Liver (tissue), 9 donors: Measurements from ENCODE around the gene AFAP1L2. TPM values are rescaled to one million over a fixed set of nuclear protein-coding genes. Genes with fewer than 3 reads are reported as not detected.

Experiments
- DNase-seq: peaks from one replicate; pipeline ENCODE4 v3.0.0-alpha.2; 2017; ENCODE audit warnings: low spot score
- H3K27ac ChIP-seq, 2 donors: one replicate each; pipeline ENCODE4 v1.7.0; 2013; ENCODE audit warnings: inconsistent platforms in 2 of 2, low read length in 2 of 2, control low read depth in 1 of 2, low read depth in 1 of 2, mild to moderate bottlenecking in 1 of 2
- H3K27me3 ChIP-seq, 4 donors: one replicate each; pipeline versions ENCODE4 v1.6.1 to v1.7.0; 2013; ENCODE audit warnings: low read length in 3 of 4, inconsistent platforms in 1 of 4, mild to moderate bottlenecking in 1 of 4, moderate library complexity in 1 of 4; ENCODE audit not compliant: control insufficient read depth in 4 of 4, insufficient read depth in 4 of 4
- H3K36me3 ChIP-seq, 4 donors: one replicate each; pipeline versions ENCODE4 v1.6.1 to v1.7.0; 2013; ENCODE audit warnings: low read length in 3 of 4, mild to moderate bottlenecking in 3 of 4, low read depth in 1 of 4, moderate library complexity in 1 of 4; ENCODE audit not compliant: control insufficient read depth in 4 of 4, insufficient read depth in 3 of 4
- H3K4me1 ChIP-seq, 4 donors: one replicate each; pipeline versions ENCODE4 v1.6.1 to v1.7.0; 2013; ENCODE audit warnings: low read length in 3 of 4, mild to moderate bottlenecking in 3 of 4, moderate library complexity in 1 of 4; ENCODE audit not compliant: control insufficient read depth in 4 of 4, insufficient read depth in 4 of 4
- H3K4me3 ChIP-seq, 3 donors: one replicate each; pipeline versions ENCODE4 v1.6.1 to v1.7.0; 2013; ENCODE audit warnings: low read length in 3 of 3, control low read depth in 1 of 3, low read depth in 1 of 3, mild to moderate bottlenecking in 1 of 3
- H3K9ac ChIP-seq, 2 donors: one replicate each; pipeline ENCODE4 v1.7.0; 2013; ENCODE audit warnings: low read length in 2 of 2, mild to moderate bottlenecking in 2 of 2, moderate library complexity in 2 of 2, control low read depth in 1 of 2, low read depth in 1 of 2
- H3K9me3 ChIP-seq, 4 donors: one replicate each; pipeline versions ENCODE4 v1.6.1 to v1.7.0; 2013; ENCODE audit warnings: low read length in 3 of 4; ENCODE audit not compliant: control insufficient read depth in 4 of 4
- FOXA2 ChIP-seq: IDR thresholded peaks from 2 replicates; pipeline ENCODE4 v1.6.1; 2016; ENCODE audit warnings: antibody characterized with exemption
- GABPA ChIP-seq, 2 donors: IDR thresholded peaks in 1 of 2; conservative IDR thresholded peaks in 1 of 2; 2 replicates each; pipeline ENCODE4 v1.6.1; 2016; ENCODE audit warnings: antibody characterized with exemption in 2 of 2, mild to moderate bottlenecking in 1 of 2, moderate library complexity in 1 of 2
- HNF4A ChIP-seq, 2 donors: conservative IDR thresholded peaks; 2 replicates each; pipeline ENCODE4 v1.6.1; 2016; ENCODE audit warnings: antibody characterized with exemption in 2 of 2, mild to moderate bottlenecking in 2 of 2
- HNF4G ChIP-seq: IDR thresholded peaks from 2 replicates; pipeline ENCODE4 v1.6.1; 2016; ENCODE audit warnings: antibody characterized with exemption
- JUND ChIP-seq, 2 donors: IDR thresholded peaks; 2 replicates each; pipeline ENCODE4 v1.6.1; 2016; ENCODE audit warnings: antibody characterized with exemption in 2 of 2
- NR2F2 ChIP-seq: IDR thresholded peaks from 2 replicates; pipeline ENCODE4 v1.6.1; 2016; ENCODE audit warnings: antibody characterized with exemption
- RAD21 ChIP-seq, 2 donors: IDR thresholded peaks; 2 replicates each; pipeline ENCODE4 v1.6.1; 2016; ENCODE audit warnings: antibody characterized with exemption in 2 of 2, mild to moderate bottlenecking in 2 of 2
- SP1 ChIP-seq: IDR thresholded peaks from 2 replicates; pipeline ENCODE4 v1.6.1; 2018; ENCODE audit warnings: antibody characterized with exemption, mild to moderate bottlenecking
- TAF1 ChIP-seq: conservative IDR thresholded peaks from 2 replicates; pipeline ENCODE4 v1.6.1; 2016; ENCODE audit warnings: antibody characterized with exemption, mild to moderate bottlenecking
- YY1 ChIP-seq: IDR thresholded peaks from 2 replicates; pipeline ENCODE4 v1.6.1; 2016; ENCODE audit warnings: antibody characterized with exemption, mild to moderate bottlenecking
- WGBS: extraction: QIAGEN DNeasy Blood & Tissue Kit; methylation state at CpG from one replicate; pipeline ENCODE4 v1.1.7; 2013; 5-methylcytosine and 5-hydroxymethylcytosine counted together
- polyA plus RNA-seq, 2 donors: library from polyadenylated mRNA; stranded (reverse) in 1 of 2; unstranded in 1 of 2; fragments of 200-250 nt in 1 of 2; fragments of >200 nt in 1 of 2; fragmentation: Nextera tagmentation in 1 of 2; extraction: Ambion mirVana in 1 of 2; gene quantifications; one replicate each; pipeline versions ENCODE4 v1.2.1 to v1.2.3, GENCODE V29; 2013 to 2015
- total RNA-seq, 2 donors: library from RNA; depleted of rRNA; stranded (reverse); fragments of >200 nt; gene quantifications; one replicate each; pipeline ENCODE4 v1.2.3, GENCODE V29; 2014
- TF ChIP-seq, protein P1 (sequence below): IDR thresholded peaks from 2 replicates; pipeline ENCODE4 v1.6.1; 2016; ENCODE audit warnings: antibody characterized with exemption, mild to moderate bottlenecking
- TF ChIP-seq, protein P2 (sequence below): IDR thresholded peaks from 2 replicates; pipeline ENCODE4 v1.6.1; 2016; ENCODE audit warnings: antibody characterized with exemption
- TF ChIP-seq, protein P3 (sequence below): IDR thresholded peaks from 2 replicates; pipeline ENCODE4 v1.6.1; 2016; ENCODE audit warnings: antibody characterized with exemption
- TF ChIP-seq, protein P4 (sequence below): fragments of 150-350 bp; IDR thresholded peaks from 2 replicates; pipeline ENCODE4 v1.5.1; 2017; ENCODE audit warnings: improper control_type of control experiment, low read depth, low read length; ENCODE audit not compliant: missing input control
- TF ChIP-seq, protein P5 (sequence below): IDR thresholded peaks from 2 replicates; pipeline ENCODE4 v1.6.1; 2016; ENCODE audit warnings: antibody characterized with exemption
- donor health status: healthy.
- donor health status: healthy.
- donor health status: healthy.
- donor health status: healthy.
- donor health status: healthy.

Gene AFAP1L2
- total and polyA plus RNA-seq, 4 donors = 0.53 to 1.8 (median 1.3) TPM

DNA sequence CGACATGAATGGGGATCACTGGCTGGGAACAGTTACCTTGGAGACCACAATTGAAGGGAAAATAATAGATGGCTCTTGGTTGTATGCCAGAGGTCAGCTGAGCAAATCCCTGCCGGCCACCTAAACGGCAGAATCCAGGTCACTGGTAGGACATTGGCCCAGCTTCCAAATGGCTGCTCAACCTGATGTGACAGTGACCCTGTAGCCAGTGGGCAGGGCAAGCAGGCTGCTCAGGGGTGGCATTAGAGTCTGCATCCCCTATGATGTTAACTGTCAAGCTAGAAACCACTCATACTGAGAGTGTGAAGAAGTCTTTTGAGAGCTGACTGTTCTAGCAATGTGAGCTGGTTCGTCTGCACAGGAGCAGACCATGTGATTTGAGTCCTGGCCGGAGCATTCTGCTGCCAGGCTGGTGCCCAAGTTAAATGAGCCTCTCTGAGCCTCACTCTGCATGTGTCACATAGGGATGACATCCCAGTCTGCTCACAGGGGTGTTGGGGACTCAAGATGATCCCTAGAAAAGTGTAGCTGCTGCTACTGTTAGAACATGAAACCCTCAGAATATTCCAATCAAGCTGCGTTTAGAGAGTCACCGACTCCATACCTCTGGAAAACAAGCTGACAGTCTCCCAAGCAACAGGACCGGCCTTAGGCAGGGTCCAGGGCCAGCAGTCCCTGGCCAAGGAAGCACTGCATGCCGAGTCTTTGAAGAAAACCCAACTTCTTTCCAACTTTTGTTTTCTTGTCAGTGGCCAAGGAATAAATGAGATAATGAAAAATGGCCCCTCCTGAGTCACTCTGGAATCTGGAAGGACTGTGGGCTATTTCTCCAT is 95.6 kb downstream of the AFAP1L2 start:
- no peaks in the 10 kb centered on the region for H3K36me3 ChIP-seq
- H3K27ac ChIP-seq = no peak overlapping the region
- 71% methylated on average over 9 of the region's 9 CpGs for WGBS
- H3K4me1 ChIP-seq = peaks cover 2 to 8% (median 7%) of the 10 kb centered on the region in 4 donors
- peaks cover 0 to 5% (median 4%) of the 10 kb centered on the region in 4 donors for H3K9me3 ChIP-seq
- no peak for DNase-seq
- H3K27me3 ChIP-seq = no peaks in the 10 kb centered on the region
- no peak overlapping the region for H3K4me3 ChIP-seq
- H3K9ac ChIP-seq = no peak overlapping the region
- TF ChIP-seq, protein P1, sequence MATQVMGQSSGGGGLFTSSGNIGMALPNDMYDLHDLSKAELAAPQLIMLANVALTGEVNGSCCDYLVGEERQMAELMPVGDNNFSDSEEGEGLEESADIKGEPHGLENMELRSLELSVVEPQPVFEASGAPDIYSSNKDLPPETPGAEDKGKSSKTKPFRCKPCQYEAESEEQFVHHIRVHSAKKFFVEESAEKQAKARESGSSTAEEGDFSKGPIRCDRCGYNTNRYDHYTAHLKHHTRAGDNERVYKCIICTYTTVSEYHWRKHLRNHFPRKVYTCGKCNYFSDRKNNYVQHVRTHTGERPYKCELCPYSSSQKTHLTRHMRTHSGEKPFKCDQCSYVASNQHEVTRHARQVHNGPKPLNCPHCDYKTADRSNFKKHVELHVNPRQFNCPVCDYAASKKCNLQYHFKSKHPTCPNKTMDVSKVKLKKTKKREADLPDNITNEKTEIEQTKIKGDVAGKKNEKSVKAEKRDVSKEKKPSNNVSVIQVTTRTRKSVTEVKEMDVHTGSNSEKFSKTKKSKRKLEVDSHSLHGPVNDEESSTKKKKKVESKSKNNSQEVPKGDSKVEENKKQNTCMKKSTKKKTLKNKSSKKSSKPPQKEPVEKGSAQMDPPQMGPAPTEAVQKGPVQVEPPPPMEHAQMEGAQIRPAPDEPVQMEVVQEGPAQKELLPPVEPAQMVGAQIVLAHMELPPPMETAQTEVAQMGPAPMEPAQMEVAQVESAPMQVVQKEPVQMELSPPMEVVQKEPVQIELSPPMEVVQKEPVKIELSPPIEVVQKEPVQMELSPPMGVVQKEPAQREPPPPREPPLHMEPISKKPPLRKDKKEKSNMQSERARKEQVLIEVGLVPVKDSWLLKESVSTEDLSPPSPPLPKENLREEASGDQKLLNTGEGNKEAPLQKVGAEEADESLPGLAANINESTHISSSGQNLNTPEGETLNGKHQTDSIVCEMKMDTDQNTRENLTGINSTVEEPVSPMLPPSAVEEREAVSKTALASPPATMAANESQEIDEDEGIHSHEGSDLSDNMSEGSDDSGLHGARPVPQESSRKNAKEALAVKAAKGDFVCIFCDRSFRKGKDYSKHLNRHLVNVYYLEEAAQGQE = no peak

DNA sequence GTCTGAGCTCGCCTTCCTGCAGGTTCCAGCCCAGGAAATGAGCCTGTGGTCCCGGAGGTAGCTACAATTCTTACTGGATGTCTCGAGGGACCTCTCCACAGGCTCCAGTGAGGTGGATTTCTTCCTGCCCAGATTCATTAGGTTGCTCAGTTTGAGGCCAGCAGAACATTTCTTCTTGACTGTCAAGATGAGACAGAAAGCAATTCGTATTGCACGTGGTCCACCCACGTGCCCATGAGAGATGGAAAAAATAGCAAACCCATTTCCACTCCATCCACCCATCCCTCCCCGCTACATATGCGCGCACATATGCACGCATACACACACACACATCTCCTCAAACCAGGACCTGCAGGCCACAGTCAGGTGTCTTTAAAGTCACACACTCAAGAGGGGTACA is 96.6 kb downstream of the AFAP1L2 start:
- TF ChIP-seq RAD21 (IDR thresholded peaks at IDR 0.05) (no peak), YY1 (no peak), HNF4G (no peak)
- Histone ChIP-seq H3K36me3 (no peaks in the 10 kb centered on the region), H3K27me3 (no peaks in the 10 kb centered on the region), H3K9ac (no peak overlapping the region), H3K4me1 (peaks cover 2 to 8% (median 7%) of the 10 kb centered on the region in 4 donors), H3K9me3 (no peaks in the 10 kb centered on the region), H3K4me3 (no peak overlapping the region), H3K27ac (no peak overlapping the region)
- no peak for DNase-seq
- 87% methylated on average over 10 of the region's 10 CpGs for WGBS

DNA sequence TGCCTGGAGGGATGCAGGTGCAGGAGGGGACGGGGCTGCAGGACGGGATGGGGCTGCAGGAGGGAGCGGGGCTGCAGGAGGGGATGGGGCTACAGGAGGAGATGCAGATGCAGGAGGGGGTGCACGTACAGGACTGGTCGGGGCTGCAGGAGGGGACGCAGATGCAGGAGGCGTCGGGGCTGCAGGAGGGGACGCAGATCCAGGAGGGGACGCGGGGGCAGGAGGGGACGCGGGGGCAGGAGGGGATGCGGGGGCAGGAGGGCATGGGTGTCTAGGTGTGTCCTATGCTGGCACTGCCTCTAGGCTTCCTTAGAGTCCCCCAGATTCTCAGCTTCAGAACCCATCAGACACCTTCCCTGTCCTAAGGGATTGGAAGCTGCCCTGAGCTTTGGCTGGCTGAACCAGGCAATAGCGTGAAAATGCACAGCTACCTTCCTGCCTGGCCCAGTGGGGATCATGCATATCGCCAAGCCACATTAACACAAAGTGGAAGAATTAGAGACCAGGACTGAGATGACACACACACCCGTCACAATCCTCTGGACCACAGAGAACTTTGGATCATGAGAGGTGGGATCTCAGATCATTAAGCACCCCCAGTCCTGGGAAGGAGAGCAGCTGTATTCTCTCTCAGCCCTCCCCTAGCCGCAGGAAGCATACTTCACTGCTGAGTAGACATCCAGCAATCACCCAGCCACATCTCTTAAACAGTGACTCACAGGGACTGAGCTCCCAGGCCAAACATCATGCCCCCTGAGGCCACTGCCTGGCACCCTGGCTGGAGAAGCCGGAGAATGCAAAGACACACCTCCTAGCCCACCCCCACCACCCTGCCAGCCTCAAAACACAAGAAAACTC is 98.0 kb downstream of the AFAP1L2 start:
- DNase-seq = no peak
- no peaks in the 10 kb centered on the region for H3K27me3 ChIP-seq
- no peak overlapping the region for H3K4me3 ChIP-seq
- WGBS = 91% methylated on average over 18 of the region's 19 CpGs
- H3K4me1 ChIP-seq = peaks cover 2 to 8% (median 7%) of the 10 kb centered on the region in 4 donors
- no peak overlapping the region for H3K27ac ChIP-seq
- H3K9ac ChIP-seq = no peak overlapping the region
- no peaks in the 10 kb centered on the region for H3K36me3 ChIP-seq
- H3K9me3 ChIP-seq = no peaks in the 10 kb centered on the region
- TF ChIP-seq, protein P2, sequence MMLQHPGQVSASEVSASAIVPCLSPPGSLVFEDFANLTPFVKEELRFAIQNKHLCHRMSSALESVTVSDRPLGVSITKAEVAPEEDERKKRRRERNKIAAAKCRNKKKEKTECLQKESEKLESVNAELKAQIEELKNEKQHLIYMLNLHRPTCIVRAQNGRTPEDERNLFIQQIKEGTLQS = no peak
- TF ChIP-seq, protein P3, sequence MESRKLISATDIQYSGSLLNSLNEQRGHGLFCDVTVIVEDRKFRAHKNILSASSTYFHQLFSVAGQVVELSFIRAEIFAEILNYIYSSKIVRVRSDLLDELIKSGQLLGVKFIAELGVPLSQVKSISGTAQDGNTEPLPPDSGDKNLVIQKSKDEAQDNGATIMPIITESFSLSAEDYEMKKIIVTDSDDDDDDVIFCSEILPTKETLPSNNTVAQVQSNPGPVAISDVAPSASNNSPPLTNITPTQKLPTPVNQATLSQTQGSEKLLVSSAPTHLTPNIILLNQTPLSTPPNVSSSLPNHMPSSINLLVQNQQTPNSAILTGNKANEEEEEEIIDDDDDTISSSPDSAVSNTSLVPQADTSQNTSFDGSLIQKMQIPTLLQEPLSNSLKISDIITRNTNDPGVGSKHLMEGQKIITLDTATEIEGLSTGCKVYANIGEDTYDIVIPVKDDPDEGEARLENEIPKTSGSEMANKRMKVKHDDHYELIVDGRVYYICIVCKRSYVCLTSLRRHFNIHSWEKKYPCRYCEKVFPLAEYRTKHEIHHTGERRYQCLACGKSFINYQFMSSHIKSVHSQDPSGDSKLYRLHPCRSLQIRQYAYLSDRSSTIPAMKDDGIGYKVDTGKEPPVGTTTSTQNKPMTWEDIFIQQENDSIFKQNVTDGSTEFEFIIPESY = no peak
- TF ChIP-seq HNF4A (conservative IDR thresholded peaks at IDR 0.05) = no peak
- TF ChIP-seq RAD21 (IDR thresholded peaks at IDR 0.05) = no peak
- TF ChIP-seq HNF4G = no peak
- no peak for TF ChIP-seq NR2F2
- no peak for TF ChIP-seq TAF1
- no peak for TF ChIP-seq JUND (IDR thresholded peaks at IDR 0.05)
- TF ChIP-seq FOXA2 = no peak
- TF ChIP-seq, protein P4, sequence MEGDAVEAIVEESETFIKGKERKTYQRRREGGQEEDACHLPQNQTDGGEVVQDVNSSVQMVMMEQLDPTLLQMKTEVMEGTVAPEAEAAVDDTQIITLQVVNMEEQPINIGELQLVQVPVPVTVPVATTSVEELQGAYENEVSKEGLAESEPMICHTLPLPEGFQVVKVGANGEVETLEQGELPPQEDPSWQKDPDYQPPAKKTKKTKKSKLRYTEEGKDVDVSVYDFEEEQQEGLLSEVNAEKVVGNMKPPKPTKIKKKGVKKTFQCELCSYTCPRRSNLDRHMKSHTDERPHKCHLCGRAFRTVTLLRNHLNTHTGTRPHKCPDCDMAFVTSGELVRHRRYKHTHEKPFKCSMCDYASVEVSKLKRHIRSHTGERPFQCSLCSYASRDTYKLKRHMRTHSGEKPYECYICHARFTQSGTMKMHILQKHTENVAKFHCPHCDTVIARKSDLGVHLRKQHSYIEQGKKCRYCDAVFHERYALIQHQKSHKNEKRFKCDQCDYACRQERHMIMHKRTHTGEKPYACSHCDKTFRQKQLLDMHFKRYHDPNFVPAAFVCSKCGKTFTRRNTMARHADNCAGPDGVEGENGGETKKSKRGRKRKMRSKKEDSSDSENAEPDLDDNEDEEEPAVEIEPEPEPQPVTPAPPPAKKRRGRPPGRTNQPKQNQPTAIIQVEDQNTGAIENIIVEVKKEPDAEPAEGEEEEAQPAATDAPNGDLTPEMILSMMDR = no peak
- TF ChIP-seq SP1 = no peak
- TF ChIP-seq, protein P5, sequence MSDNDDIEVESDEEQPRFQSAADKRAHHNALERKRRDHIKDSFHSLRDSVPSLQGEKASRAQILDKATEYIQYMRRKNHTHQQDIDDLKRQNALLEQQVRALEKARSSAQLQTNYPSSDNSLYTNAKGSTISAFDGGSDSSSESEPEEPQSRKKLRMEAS = no peak
- no peak for TF ChIP-seq GABPA (IDR thresholded peaks at IDR 0.05 in 1 of 2, conservative IDR thresholded peaks at IDR 0.05 in 1 of 2)
- no peak for TF ChIP-seq YY1
